Mesendoderm (in vitro differentiated cells): ENCODE measurements around the gene LAMC2.

Experiments
- DNase-seq: peaks from one replicate; pipeline ENCODE4 v3.0.0; 2013
- H2AK5ac ChIP-seq: 2 replicates; pipeline ENCODE4 v1.6.1; 2013; ENCODE audit warnings: low read length, inconsistent platforms
- H2BK120ac ChIP-seq: 2 replicates; pipeline ENCODE4 v1.6.1; 2013; ENCODE audit warnings: low read depth, mild to moderate bottlenecking, low read length, moderate library complexity, mixed read lengths
- H2BK15ac ChIP-seq: replicated peaks from 2 replicates; pipeline ENCODE4 v1.6.1; 2013; ENCODE audit warnings: low read depth, mild to moderate bottlenecking, moderate library complexity
- H2BK5ac ChIP-seq: 2 replicates; pipeline ENCODE4 v1.6.1; 2013; ENCODE audit warnings: low read length, inconsistent platforms
- H3K18ac ChIP-seq: 2 replicates; pipeline ENCODE4 v1.6.1; 2013; ENCODE audit warnings: mild to moderate bottlenecking, low read length, mixed read lengths
- H3K23ac ChIP-seq: one replicate; pipeline ENCODE4 v1.6.1; 2013; ENCODE audit warnings: low read length
- H3K27ac ChIP-seq: 2 replicates; pipeline ENCODE4 v1.5.1; 2013; ENCODE audit warnings: low read depth, mild to moderate bottlenecking, inconsistent platforms, low read length, moderate library complexity
- H3K27me3 ChIP-seq: 2 replicates; pipeline ENCODE4 v1.6.1; 2013; ENCODE audit warnings: low read length, control low read depth, mild to moderate bottlenecking, inconsistent platforms; ENCODE audit not compliant: insufficient read depth, poor library complexity
- H3K36me3 ChIP-seq: 2 replicates; pipeline ENCODE4 v1.6.1; 2013; ENCODE audit warnings: low read length, inconsistent platforms; ENCODE audit not compliant: control insufficient read depth, insufficient read depth
- H3K4ac ChIP-seq: one replicate; pipeline ENCODE4 v1.6.1; 2013; ENCODE audit warnings: low read depth, mild to moderate bottlenecking, low read length, moderate library complexity
- H3K4me1 ChIP-seq: 2 replicates; pipeline ENCODE4 v1.6.1; 2013; ENCODE audit warnings: low read depth, low read length, inconsistent platforms; ENCODE audit not compliant: control insufficient read depth
- H3K4me2 ChIP-seq: 2 replicates; pipeline ENCODE4 v1.6.1; 2013; ENCODE audit warnings: low read length
- H3K4me3 ChIP-seq: 2 replicates; pipeline ENCODE4 v1.5.1; 2013; ENCODE audit warnings: mild to moderate bottlenecking, low read length
- H3K56ac ChIP-seq: one replicate; pipeline ENCODE4 v1.6.1; 2013; ENCODE audit warnings: low read length
- H3K79me1 ChIP-seq: 2 replicates; pipeline ENCODE4 v1.6.1; 2013; ENCODE audit warnings: low read length, inconsistent platforms
- H3K79me2 ChIP-seq: 2 replicates; pipeline ENCODE4 v1.6.1; 2013; ENCODE audit warnings: mild to moderate bottlenecking, low read length; ENCODE audit not compliant: control insufficient read depth, insufficient read depth
- H3K9ac ChIP-seq: 2 replicates; pipeline ENCODE4 v1.6.1; 2013; ENCODE audit warnings: low read length, inconsistent platforms
- H4K5ac ChIP-seq: one replicate; pipeline ENCODE4 v1.6.1; 2013; ENCODE audit warnings: low read length
- H4K8ac ChIP-seq: one replicate; pipeline ENCODE4 v1.6.1; 2013; ENCODE audit warnings: low read depth, mild to moderate bottlenecking, control low read depth, low read length, moderate library complexity
- WGBS: extraction: QIAGEN DNeasy Blood & Tissue Kit; methylation state at CpG from one replicate; pipeline ENCODE4 v1.1.7; 2013; ENCODE audit warnings: low lambda C conversion rate, missing lambda C conversion rate; ENCODE audit not compliant: insufficient coverage; ENCODE audit errors: extremely low coverage; 5-methylcytosine and 5-hydroxymethylcytosine counted together

The LAMC2 gene

DNA sequence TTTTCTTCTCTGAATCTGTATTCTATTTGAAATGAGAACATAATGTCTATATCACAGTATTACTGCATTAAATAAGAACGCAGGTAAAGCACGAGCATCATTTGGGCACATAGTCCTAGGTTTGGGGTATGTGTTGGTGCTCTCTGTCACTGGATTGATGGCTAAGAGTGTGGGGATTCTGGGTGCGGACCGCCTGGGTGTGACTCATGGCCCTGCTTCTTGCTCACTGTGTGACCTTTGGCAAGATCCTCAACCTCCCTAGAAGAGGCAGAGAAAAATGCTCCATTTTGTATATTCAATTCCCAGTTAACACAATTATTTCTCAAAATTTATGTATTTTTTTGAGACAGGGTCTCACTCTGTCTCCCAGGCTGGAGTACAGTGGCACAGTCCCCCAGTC, 99.7 kb downstream of the LAMC2 start:
- H2BK15ac ChIP-seq: no peak overlapping the region
- WGBS: no CpG with 5 or more reads among the region's 4 CpGs
- H3K23ac ChIP-seq: no peak overlapping the region
- no peak overlapping the region for H2BK120ac ChIP-seq
- no peaks in the 10 kb centered on the region for H3K27me3 ChIP-seq
- H3K79me1 ChIP-seq: no peaks in the 10 kb centered on the region
- H3K18ac ChIP-seq: no peak overlapping the region
- H2BK5ac ChIP-seq: no peak overlapping the region
- no peak overlapping the region for H2AK5ac ChIP-seq
- no peak overlapping the region for H4K8ac ChIP-seq
- H3K4ac ChIP-seq: no peak overlapping the region
- H3K36me3 ChIP-seq: no peaks in the 10 kb centered on the region
- no peak for DNase-seq
- no peak overlapping the region for H3K4me3 ChIP-seq
- no peak overlapping the region for H3K4me2 ChIP-seq
- peaks cover 7% of the 10 kb centered on the region for H3K4me1 ChIP-seq
- H3K27ac ChIP-seq: no peak overlapping the region
- no peak overlapping the region for H4K5ac ChIP-seq
- no peaks in the 10 kb centered on the region for H3K79me2 ChIP-seq
- no peak overlapping the region for H3K56ac ChIP-seq
- no peak overlapping the region for H3K9ac ChIP-seq

DNA sequence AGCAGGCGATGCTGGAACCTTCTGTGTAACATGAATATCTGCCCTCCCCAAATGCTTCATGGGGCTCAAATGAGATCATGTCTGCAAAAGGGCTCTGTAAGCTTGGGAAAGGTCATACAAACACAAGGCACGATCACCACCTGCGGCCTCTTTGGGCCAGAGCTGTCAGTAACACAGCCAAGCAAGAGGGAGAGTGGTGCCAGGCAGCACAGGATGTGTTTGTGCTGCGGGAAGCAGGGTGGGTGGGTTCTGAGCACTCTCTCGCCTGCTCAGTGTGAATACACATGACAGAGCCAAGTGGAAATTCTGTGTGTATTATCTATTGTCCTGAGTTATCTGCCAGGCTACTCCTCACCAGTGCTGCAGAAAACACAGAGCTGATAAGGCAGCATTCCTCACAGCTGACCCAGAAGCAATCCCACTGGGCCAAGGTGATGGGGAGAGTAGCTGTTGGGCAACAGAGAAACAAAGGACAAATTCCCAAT, 101.2 kb downstream of the LAMC2 start:
- H3K18ac ChIP-seq: peak overlapping the region; percentile 65
- no peak overlapping the region for H4K5ac ChIP-seq
- H2BK5ac ChIP-seq: peak overlapping the region; percentile 41
- H3K27ac ChIP-seq: peak overlapping the region; percentile 48
- H3K56ac ChIP-seq: peak overlapping the region; percentile 68
- no peaks in the 10 kb centered on the region for H3K79me1 ChIP-seq
- H3K79me2 ChIP-seq: no peaks in the 10 kb centered on the region
- H2AK5ac ChIP-seq: no peak overlapping the region
- no peak overlapping the region for H3K4me2 ChIP-seq
- no peak overlapping the region for H2BK120ac ChIP-seq
- H3K9ac ChIP-seq: no peak overlapping the region
- H3K4ac ChIP-seq: no peak overlapping the region
- peak; percentile 96 for DNase-seq
- H2BK15ac ChIP-seq: no peak overlapping the region
- peaks cover 14% of the 10 kb centered on the region for H3K4me1 ChIP-seq
- no CpG with 5 or more reads among the region's 5 CpGs for WGBS
- no peak overlapping the region for H4K8ac ChIP-seq
- no peaks in the 10 kb centered on the region for H3K27me3 ChIP-seq
- no peak overlapping the region for H3K23ac ChIP-seq
- no peak overlapping the region for H3K4me3 ChIP-seq
- H3K36me3 ChIP-seq: no peaks in the 10 kb centered on the region

DNA sequence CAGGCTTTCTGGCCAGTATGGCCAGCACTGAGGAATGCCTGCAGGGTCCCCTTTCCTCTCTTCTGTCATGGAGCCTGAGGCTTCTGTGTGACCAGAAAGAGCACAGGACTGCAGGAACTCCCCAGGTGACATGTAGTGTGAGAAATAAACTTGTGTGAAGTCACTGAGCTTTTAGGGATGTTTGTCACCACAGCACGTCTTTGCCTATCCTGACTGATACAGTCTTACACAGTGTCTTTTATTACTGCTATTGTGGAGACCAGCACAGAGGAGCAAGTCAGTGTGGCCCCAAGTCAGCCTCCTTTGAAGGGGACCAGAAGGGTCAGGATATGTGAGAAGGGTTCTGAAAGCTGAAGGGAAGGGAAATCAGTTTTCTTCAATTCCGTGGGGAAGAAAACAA, 102.5 kb downstream of the LAMC2 start:
- H3K9ac ChIP-seq: no peak overlapping the region
- no peak overlapping the region for H2AK5ac ChIP-seq
- no peak overlapping the region for H4K8ac ChIP-seq
- no peak overlapping the region for H3K18ac ChIP-seq
- no peaks in the 10 kb centered on the region for H3K79me2 ChIP-seq
- H3K79me1 ChIP-seq: no peaks in the 10 kb centered on the region
- no peak overlapping the region for H3K4me2 ChIP-seq
- no peak overlapping the region for H4K5ac ChIP-seq
- no peak overlapping the region for H3K4ac ChIP-seq
- no peak for DNase-seq
- no peak overlapping the region for H2BK5ac ChIP-seq
- no peak overlapping the region for H3K27ac ChIP-seq
- H3K4me1 ChIP-seq: peaks cover 20% of the 10 kb centered on the region
- no CpG with 5 or more reads among the region's 2 CpGs for WGBS
- H3K27me3 ChIP-seq: no peaks in the 10 kb centered on the region
- H3K36me3 ChIP-seq: no peaks in the 10 kb centered on the region
- no peak overlapping the region for H2BK15ac ChIP-seq
- H3K56ac ChIP-seq: no peak overlapping the region
- no peak overlapping the region for H2BK120ac ChIP-seq
- H3K23ac ChIP-seq: no peak overlapping the region
- no peak overlapping the region for H3K4me3 ChIP-seq

DNA sequence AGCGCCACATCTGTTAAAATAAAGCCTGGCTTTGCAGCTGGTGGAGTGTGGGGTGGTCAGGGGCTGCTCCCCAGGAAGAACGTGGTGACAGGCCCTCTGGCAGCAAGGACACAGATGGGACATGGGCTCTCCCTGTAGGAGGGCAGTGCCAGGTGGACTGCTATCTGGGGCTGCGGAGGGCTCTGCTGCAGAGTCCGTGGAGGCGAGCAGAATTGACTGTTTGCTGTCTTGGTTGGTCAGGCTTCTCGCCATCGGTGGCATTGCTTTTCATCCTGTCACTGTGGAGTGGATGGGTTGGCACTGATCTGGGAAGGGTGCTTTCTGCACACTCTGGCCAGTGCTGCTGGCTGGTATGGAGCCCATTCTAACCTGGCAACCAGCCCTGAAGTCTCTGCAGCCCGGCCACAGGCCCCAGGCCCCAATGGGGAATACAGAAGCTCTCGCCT, 103.0 kb downstream of the LAMC2 start:
- no peaks in the 10 kb centered on the region for H3K79me2 ChIP-seq
- no peak overlapping the region for H3K9ac ChIP-seq
- no peak overlapping the region for H3K27ac ChIP-seq
- H3K56ac ChIP-seq: no peak overlapping the region
- no peak overlapping the region for H4K8ac ChIP-seq
- H3K36me3 ChIP-seq: no peaks in the 10 kb centered on the region
- H3K4me2 ChIP-seq: no peak overlapping the region
- H4K5ac ChIP-seq: no peak overlapping the region
- H3K4me1 ChIP-seq: peaks cover 20% of the 10 kb centered on the region
- no peak overlapping the region for H3K18ac ChIP-seq
- no peak overlapping the region for H2BK15ac ChIP-seq
- no peak overlapping the region for H3K23ac ChIP-seq
- H3K4me3 ChIP-seq: no peak overlapping the region
- H2AK5ac ChIP-seq: peak overlapping the region; percentile 13
- no CpG with 5 or more reads among the region's 9 CpGs for WGBS
- no peak overlapping the region for H2BK5ac ChIP-seq
- no peak for DNase-seq
- no peaks in the 10 kb centered on the region for H3K27me3 ChIP-seq
- H2BK120ac ChIP-seq: no peak overlapping the region
- H3K4ac ChIP-seq: no peak overlapping the region
- no peaks in the 10 kb centered on the region for H3K79me1 ChIP-seq

DNA sequence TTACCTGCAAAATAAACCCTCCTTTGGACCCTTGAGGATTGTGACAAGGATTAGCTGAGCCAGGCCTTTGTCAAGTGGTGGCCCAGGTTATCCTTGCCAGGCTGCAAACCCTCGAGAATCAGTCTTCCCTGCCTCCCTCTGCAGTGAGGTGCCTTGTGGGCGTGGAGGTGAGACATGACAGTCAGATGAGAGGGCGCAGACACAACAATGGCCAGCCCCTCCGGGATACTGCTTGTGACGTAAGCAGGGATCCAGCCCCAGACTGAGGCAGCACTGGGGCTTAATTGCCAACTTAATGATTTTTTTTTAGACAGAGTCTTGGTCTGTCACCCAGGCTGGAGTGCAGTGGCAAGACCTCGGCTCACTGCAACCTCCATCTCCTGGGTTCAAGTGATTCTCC, 104.6 kb downstream of the LAMC2 start:
- H3K23ac ChIP-seq: no peak overlapping the region
- no peaks in the 10 kb centered on the region for H3K27me3 ChIP-seq
- H3K27ac ChIP-seq: no peak overlapping the region
- no peak overlapping the region for H4K8ac ChIP-seq
- no peaks in the 10 kb centered on the region for H3K79me2 ChIP-seq
- no peak overlapping the region for H2BK15ac ChIP-seq
- H3K4me2 ChIP-seq: no peak overlapping the region
- no peak overlapping the region for H3K56ac ChIP-seq
- H4K5ac ChIP-seq: no peak overlapping the region
- no peak overlapping the region for H2BK5ac ChIP-seq
- DNase-seq: no peak
- H2AK5ac ChIP-seq: no peak overlapping the region
- no peak overlapping the region for H3K4ac ChIP-seq
- no peaks in the 10 kb centered on the region for H3K79me1 ChIP-seq
- no peak overlapping the region for H3K9ac ChIP-seq
- H2BK120ac ChIP-seq: no peak overlapping the region
- no peaks in the 10 kb centered on the region for H3K36me3 ChIP-seq
- H3K4me1 ChIP-seq: peaks cover 20% of the 10 kb centered on the region
- no CpG with 5 or more reads among the region's 6 CpGs for WGBS
- H3K4me3 ChIP-seq: no peak overlapping the region
- no peak overlapping the region for H3K18ac ChIP-seq

DNA sequence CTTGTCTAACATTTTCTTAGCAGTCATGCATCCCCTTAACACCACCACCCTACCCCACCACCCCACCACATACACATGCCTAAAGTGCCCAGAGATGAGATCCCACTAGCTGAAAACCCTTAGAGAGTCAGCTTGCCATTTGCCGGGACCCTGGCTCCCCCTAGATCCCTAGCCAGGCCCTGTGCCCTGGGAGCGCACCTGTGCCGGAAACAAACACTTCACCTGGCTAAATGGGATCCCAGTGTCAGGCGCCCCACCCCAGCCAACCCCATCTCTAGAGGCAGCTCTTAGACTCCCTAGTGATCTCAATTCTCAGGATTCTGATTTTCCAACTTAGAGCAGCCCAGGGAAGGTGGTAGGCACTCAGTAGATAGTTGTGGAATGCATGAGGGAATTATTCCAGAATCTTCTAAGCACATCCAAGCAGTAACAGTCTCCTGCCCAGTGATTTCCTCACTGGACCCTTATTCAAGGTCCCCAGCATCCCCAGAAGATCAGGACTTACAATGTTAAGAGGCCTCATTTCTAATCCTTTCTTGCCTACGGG, 105.2 kb downstream of the LAMC2 start:
- Histone ChIP-seq H2AK5ac (no peak overlapping the region), H3K79me1 (no peaks in the 10 kb centered on the region), H3K79me2 (no peaks in the 10 kb centered on the region), H3K9ac (no peak overlapping the region), H4K5ac (no peak overlapping the region), H3K18ac (peak overlapping the region; percentile 10), H3K27me3 (no peaks in the 10 kb centered on the region), H3K27ac (no peak overlapping the region), H3K56ac (no peak overlapping the region), H3K23ac (no peak overlapping the region), H2BK5ac (no peak overlapping the region), H4K8ac (no peak overlapping the region), H2BK15ac (no peak overlapping the region), H2BK120ac (peak overlapping the region; percentile 13), H3K36me3 (no peaks in the 10 kb centered on the region), H3K4me3 (no peak overlapping the region), H3K4me2 (no peak overlapping the region), H3K4me1 (peaks cover 20% of the 10 kb centered on the region), H3K4ac (no peak overlapping the region)
- no CpG with 5 or more reads among the region's 5 CpGs for WGBS
- DNase-seq: peak; percentile 62
